ENCODE measurements around the gene LRP11.

GRCh38 chr6:149852881-149853280, 11.3 kb downstream of the LRP11 start:
- TF ChIP-seq CTCF (IDR thresholded peaks at IDR 0.05; ENCODE audit: low read length) (no peak), EZH2 (IDR thresholded peaks at IDR 0.05; ENCODE audit: borderline replicate concordance, low read length) (no peak)

All from OCI-LY1 (cell line).